ENCODE results near the gene GPR78. TPM values are rescaled to one million over a fixed set of nuclear protein-coding genes. Genes with fewer than 3 reads are reported as not detected.

Gene GPR78
- total RNA-seq, 1 experiment from 2014 or later, result 3.4 TPM

DNA sequence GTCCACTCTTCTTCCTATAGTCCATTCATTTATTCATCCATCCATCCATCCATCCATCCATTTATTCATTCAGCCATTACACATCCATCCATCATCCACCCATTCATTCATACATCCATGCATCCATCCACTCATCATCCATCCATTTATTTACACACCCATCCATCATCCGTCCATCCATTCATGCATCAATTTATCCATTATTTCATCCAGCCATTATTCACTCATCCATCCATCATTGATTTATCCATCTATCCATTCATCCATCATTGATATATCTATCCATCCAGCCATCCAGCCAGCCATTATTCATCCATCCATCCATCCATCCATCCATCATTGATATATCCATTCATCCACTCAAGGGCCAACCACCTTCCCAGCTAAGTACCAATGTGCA is 25.1 kb downstream of the GPR78 start:
- Histone ChIP-seq H3K23me2 (ENCODE audit: insufficient read length, low read depth, low read length, poor library complexity, severe bottlenecking) (no peaks in the 10 kb centered on the region), H3K18ac (ENCODE audit: insufficient read length, low read depth, low read length) (no peak overlapping the region), H3K56ac (ENCODE audit: insufficient read length, low read depth, low read length) (no peak overlapping the region), H3K9ac (ENCODE audit: extremely low read depth, insufficient read length, low read length) (no peak overlapping the region), H3T11ph (ENCODE audit: low read length) (no peak overlapping the region), H2BK12ac (ENCODE audit: insufficient read length, low read depth, low read length) (no peak overlapping the region), H3K27ac (ENCODE audit: insufficient read length, low read depth, low read length) (no peak overlapping the region), H3K23ac (ENCODE audit: insufficient read length, low read depth, low read length) (no peak overlapping the region), H2BK20ac (ENCODE audit: low read depth, low read length, poor library complexity, severe bottlenecking) (no peak overlapping the region), H2AK5ac (ENCODE audit: insufficient read length, low read length) (no peak overlapping the region), H2BK5ac (ENCODE audit: insufficient read length, low read length) (no peak overlapping the region), H3K79me2 (ENCODE audit: insufficient read depth, low read length) (no peaks in the 10 kb centered on the region), H4K5ac (ENCODE audit: insufficient read length, low read depth, low read length) (no peak overlapping the region), H3K4ac (ENCODE audit: low read depth, low read length) (no peak overlapping the region), H3K4me2 (ENCODE audit: insufficient read depth, insufficient read length, low read length) (no peak overlapping the region), H2AFZ (ENCODE audit: low read length) (no peak overlapping the region), H3K14ac (ENCODE audit: insufficient read depth, low read length) (no peak overlapping the region), H3K79me1 (ENCODE audit: insufficient read depth, low read depth, low read length, poor library complexity, severe bottlenecking) (no peaks in the 10 kb centered on the region), H2BK15ac (ENCODE audit: low read depth, low read length) (no peak overlapping the region), H4K91ac (ENCODE audit: insufficient read length, low read depth, low read length) (no peak overlapping the region), H3K4me1 (ENCODE audit: insufficient read depth, low read length) (no peaks in the 10 kb centered on the region), H2BK120ac (ENCODE audit: low read depth, low read length, poor library complexity, severe bottlenecking) (no peak overlapping the region), H4K8ac (replicated peaks; ENCODE audit: insufficient read length, low read depth, low read length) (no peak overlapping the region), H3K27me3 (ENCODE audit: insufficient read depth, low read length) (no peaks in the 10 kb centered on the region), H4K20me1 (ENCODE audit: control insufficient read depth, insufficient read depth, insufficient read length) (no peaks in the 10 kb centered on the region), H3K9me3 (ENCODE audit: control insufficient read depth, low read depth, low read length) (no peaks in the 10 kb centered on the region)
- WGBS (ENCODE audit: extremely low coverage, insufficient read length, low lambda C conversion rate), result 100% methylated on average over 1 of the region's 1 CpG
- no peaks in the 10 kb centered on the region for H3K9me3 Mint-ChIP-seq
- no peak for DNase-seq
- H3K27ac Mint-ChIP-seq, result no peak overlapping the region
- H3K27me3 Mint-ChIP-seq (ENCODE audit: low read depth), result no peaks in the 10 kb centered on the region
- peaks cover 2 to 43% (median 38%) of the 10 kb centered on the region in 3 experiments; a peak in 6 of 7 replicates for H3K36me3 Mint-ChIP-seq (ENCODE audit: insufficient read depth in 1 of 3, low read depth in 3 of 3)
- no peak overlapping the region for H3K4me3 Mint-ChIP-seq
- TF ChIP-seq, protein P1, sequence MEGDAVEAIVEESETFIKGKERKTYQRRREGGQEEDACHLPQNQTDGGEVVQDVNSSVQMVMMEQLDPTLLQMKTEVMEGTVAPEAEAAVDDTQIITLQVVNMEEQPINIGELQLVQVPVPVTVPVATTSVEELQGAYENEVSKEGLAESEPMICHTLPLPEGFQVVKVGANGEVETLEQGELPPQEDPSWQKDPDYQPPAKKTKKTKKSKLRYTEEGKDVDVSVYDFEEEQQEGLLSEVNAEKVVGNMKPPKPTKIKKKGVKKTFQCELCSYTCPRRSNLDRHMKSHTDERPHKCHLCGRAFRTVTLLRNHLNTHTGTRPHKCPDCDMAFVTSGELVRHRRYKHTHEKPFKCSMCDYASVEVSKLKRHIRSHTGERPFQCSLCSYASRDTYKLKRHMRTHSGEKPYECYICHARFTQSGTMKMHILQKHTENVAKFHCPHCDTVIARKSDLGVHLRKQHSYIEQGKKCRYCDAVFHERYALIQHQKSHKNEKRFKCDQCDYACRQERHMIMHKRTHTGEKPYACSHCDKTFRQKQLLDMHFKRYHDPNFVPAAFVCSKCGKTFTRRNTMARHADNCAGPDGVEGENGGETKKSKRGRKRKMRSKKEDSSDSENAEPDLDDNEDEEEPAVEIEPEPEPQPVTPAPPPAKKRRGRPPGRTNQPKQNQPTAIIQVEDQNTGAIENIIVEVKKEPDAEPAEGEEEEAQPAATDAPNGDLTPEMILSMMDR (conservative IDR thresholded peaks at IDR 0.05), result no peak
- H3K4me1 Mint-ChIP-seq, result no peaks in the 10 kb centered on the region; a peak in 1 of 4 replicates
